ENCODE results near the gene CAPN9. TPM values are rescaled to one million over a fixed set of nuclear protein-coding genes. Genes with fewer than 3 reads are reported as not detected.
"Not testable (repeated sequence)": the region's sequence is repeated elsewhere in the genome, so short reads cannot be mapped to it uniquely, and the experiment has no call there.

Gene CAPN9
- polyA plus RNA-seq (2012; ENCODE audit: missing spikeins), result not detected

GRCh38 chr1:230747127-230747730 lies at the start of gene CAPN9:
Gene CAPN9 (plus strand): TSS chr1:230747388. CDS start chr1:230747497, 109 bp downstream.
- DNase-seq (ENCODE audit: insufficient read length), result no peak
- TF ChIP-seq TAF1 (IDR thresholded peaks at IDR 0.05; ENCODE audit: borderline replicate concordance, low read depth, low read length) (no peak), POLR2AphosphoS5 (IDR thresholded peaks at IDR 0.05; ENCODE audit: low read depth, low read length) (no peak), POLR2A (IDR thresholded peaks at IDR 0.05; ENCODE audit: low read depth, low read length) (no peak)
- FAIRE-seq, result no peak

- no peak for FAIRE-seq
- TF ChIP-seq POLR2AphosphoS5 (IDR thresholded peaks at IDR 0.05; ENCODE audit: low read depth, low read length) (no peak), TAF1 (IDR thresholded peaks at IDR 0.05; ENCODE audit: borderline replicate concordance, low read depth, low read length) (no peak), POLR2A (IDR thresholded peaks at IDR 0.05; ENCODE audit: low read depth, low read length) (no peak)
- no peak for DNase-seq (ENCODE audit: insufficient read length)
Measured at GRCh38 chr1:230698130-230698529, 49.1 kb upstream of the CAPN9 start.

GRCh38 chr1:230698964-230699363 lies 48.2 kb upstream of the CAPN9 start:
- FAIRE-seq; DNase-seq (ENCODE audit: insufficient read length): not testable (repeated sequence)

GRCh38 chr1:230699716-230700115 lies 47.5 kb upstream of the CAPN9 start:
- no peak for FAIRE-seq
- TF ChIP-seq POLR2AphosphoS5 (IDR thresholded peaks at IDR 0.05; ENCODE audit: low read depth, low read length), result no peak
- TF ChIP-seq TAF1 (IDR thresholded peaks at IDR 0.05; ENCODE audit: borderline replicate concordance, low read depth, low read length), result no peak
- TF ChIP-seq POLR2A (IDR thresholded peaks at IDR 0.05; ENCODE audit: low read depth, low read length), result no peak
- no peak for DNase-seq (ENCODE audit: insufficient read length)

GRCh38 chr1:230700132-230700531 lies 47.1 kb upstream of the CAPN9 start:
- no peak for TF ChIP-seq POLR2AphosphoS5 (IDR thresholded peaks at IDR 0.05; ENCODE audit: low read depth, low read length)
- no peak for TF ChIP-seq POLR2A (IDR thresholded peaks at IDR 0.05; ENCODE audit: low read depth, low read length)
- TF ChIP-seq TAF1 (IDR thresholded peaks at IDR 0.05; ENCODE audit: borderline replicate concordance, low read depth, low read length), result no peak
- FAIRE-seq (no peak), DNase-seq (ENCODE audit: insufficient read length) (no peak)

- DNase-seq (ENCODE audit: insufficient read length) (no peak), FAIRE-seq (no peak)
- TF ChIP-seq TAF1 (IDR thresholded peaks at IDR 0.05; ENCODE audit: borderline replicate concordance, low read depth, low read length), result no peak
- TF ChIP-seq POLR2A (IDR thresholded peaks at IDR 0.05; ENCODE audit: low read depth, low read length), result no peak
- no peak for TF ChIP-seq POLR2AphosphoS5 (IDR thresholded peaks at IDR 0.05; ENCODE audit: low read depth, low read length)
Measured at GRCh38 chr1:230701434-230701833, 45.8 kb upstream of the CAPN9 start.

GRCh38 chr1:230701895-230702768 lies 45.1 kb upstream of the CAPN9 start:
- no peak for TF ChIP-seq TAF1 (IDR thresholded peaks at IDR 0.05; ENCODE audit: borderline replicate concordance, low read depth, low read length)
- TF ChIP-seq POLR2A (IDR thresholded peaks at IDR 0.05; ENCODE audit: low read depth, low read length), result no peak
- TF ChIP-seq POLR2AphosphoS5 (IDR thresholded peaks at IDR 0.05; ENCODE audit: low read depth, low read length), result no peak
- FAIRE-seq, result no peak
- DNase-seq (ENCODE audit: insufficient read length), result no peak

GRCh38 chr1:230702934-230703678 lies 44.1 kb upstream of the CAPN9 start:
- no peak for FAIRE-seq
- no peak for DNase-seq (ENCODE audit: insufficient read length)
- TF ChIP-seq TAF1 (IDR thresholded peaks at IDR 0.05; ENCODE audit: borderline replicate concordance, low read depth, low read length) (no peak), POLR2A (IDR thresholded peaks at IDR 0.05; ENCODE audit: low read depth, low read length) (no peak), POLR2AphosphoS5 (IDR thresholded peaks at IDR 0.05; ENCODE audit: low read depth, low read length) (no peak)

GRCh38 chr1:230703679-230704385 lies 43.4 kb upstream of the CAPN9 start:
- no peak for FAIRE-seq
- TF ChIP-seq TAF1 (IDR thresholded peaks at IDR 0.05; ENCODE audit: borderline replicate concordance, low read depth, low read length) (no peak), POLR2AphosphoS5 (IDR thresholded peaks at IDR 0.05; ENCODE audit: low read depth, low read length) (no peak), POLR2A (IDR thresholded peaks at IDR 0.05; ENCODE audit: low read depth, low read length) (no peak)
- no peak for DNase-seq (ENCODE audit: insufficient read length)

- TF ChIP-seq POLR2A (IDR thresholded peaks at IDR 0.05; ENCODE audit: low read depth, low read length), result no peak
- TF ChIP-seq TAF1 (IDR thresholded peaks at IDR 0.05; ENCODE audit: borderline replicate concordance, low read depth, low read length), result no peak
- TF ChIP-seq POLR2AphosphoS5 (IDR thresholded peaks at IDR 0.05; ENCODE audit: low read depth, low read length), result no peak
- no peak for FAIRE-seq
Measured at GRCh38 chr1:230704830-230705229, 42.4 kb upstream of the CAPN9 start.

More at GRCh38 chr1:230704830-230705229, 42.4 kb upstream of the CAPN9 start:
- no peak for DNase-seq (ENCODE audit: insufficient read length)

Measured in GM12892 (cell line).